ENCODE results near the gene TARDBP. TPM values are rescaled to one million over a fixed set of nuclear protein-coding genes. Genes with fewer than 3 reads are reported as not detected.

Gene TARDBP
- total RNA-seq, 1 experiment from 2014 or later, result 207 TPM

DNA sequence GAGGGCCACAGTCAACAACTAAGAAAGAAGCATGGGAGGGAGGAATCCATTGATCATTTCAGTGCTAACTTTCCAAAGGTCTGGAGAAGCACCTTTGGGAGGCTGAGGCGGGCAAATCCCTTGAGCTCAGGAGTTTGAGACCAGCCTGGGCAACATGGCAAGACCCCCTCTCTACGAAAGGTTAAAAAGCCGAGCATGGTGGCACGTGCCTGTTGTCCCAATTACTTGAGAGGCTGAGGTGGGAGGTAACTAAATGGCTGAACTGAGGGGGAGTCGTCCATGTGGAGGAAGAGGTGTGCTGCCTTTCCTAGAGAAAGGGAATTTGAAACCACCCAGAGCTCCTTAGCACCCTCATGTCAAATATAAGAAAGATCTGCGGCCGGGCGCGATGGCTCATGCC is 18.4 kb downstream of the TARDBP start:
- Histone ChIP-seq H3K27ac (ENCODE audit: insufficient read length, low read depth, low read length) (no peak overlapping the region), H4K91ac (ENCODE audit: insufficient read length, low read depth, low read length) (no peak overlapping the region), H2BK5ac (ENCODE audit: insufficient read length, low read length) (no peak overlapping the region), H2AFZ (ENCODE audit: low read length) (no peak overlapping the region), H4K20me1 (ENCODE audit: control insufficient read depth, insufficient read depth, insufficient read length) (no peaks in the 10 kb centered on the region), H3K79me2 (ENCODE audit: insufficient read depth, low read length) (no peaks in the 10 kb centered on the region), H3K9me3 (ENCODE audit: control insufficient read depth, low read depth, low read length) (no peaks in the 10 kb centered on the region), H3T11ph (ENCODE audit: low read length) (no peak overlapping the region), H3K56ac (ENCODE audit: insufficient read length, low read depth, low read length) (no peak overlapping the region), H3K4ac (ENCODE audit: low read depth, low read length) (no peak overlapping the region), H3K18ac (ENCODE audit: insufficient read length, low read depth, low read length) (no peak overlapping the region), H2BK120ac (ENCODE audit: low read depth, low read length, poor library complexity, severe bottlenecking) (no peak overlapping the region), H4K5ac (ENCODE audit: insufficient read length, low read depth, low read length) (no peak overlapping the region), H3K14ac (ENCODE audit: insufficient read depth, low read length) (no peak overlapping the region), H2BK20ac (ENCODE audit: low read depth, low read length, poor library complexity, severe bottlenecking) (no peak overlapping the region), H3K23ac (ENCODE audit: insufficient read length, low read depth, low read length) (no peak overlapping the region), H3K27me3 (ENCODE audit: insufficient read depth, low read length) (no peaks in the 10 kb centered on the region), H3K9ac (ENCODE audit: extremely low read depth, insufficient read length, low read length) (no peak overlapping the region), H3K23me2 (ENCODE audit: insufficient read length, low read depth, low read length, poor library complexity, severe bottlenecking) (no peaks in the 10 kb centered on the region), H2BK15ac (ENCODE audit: low read depth, low read length) (no peak overlapping the region), H2AK5ac (ENCODE audit: insufficient read length, low read length) (no peak overlapping the region), H2BK12ac (ENCODE audit: insufficient read length, low read depth, low read length) (no peak overlapping the region), H3K4me1 (ENCODE audit: insufficient read depth, low read length) (no peaks in the 10 kb centered on the region; the same call in 1 of the 2 replicates), H3K79me1 (ENCODE audit: insufficient read depth, low read depth, low read length, poor library complexity, severe bottlenecking) (no peaks in the 10 kb centered on the region), H4K8ac (replicated peaks; ENCODE audit: insufficient read length, low read depth, low read length) (no peak overlapping the region), H3K4me2 (ENCODE audit: insufficient read depth, insufficient read length, low read length) (no peak overlapping the region)
- Mint-ChIP-seq H3K36me3 (ENCODE audit: insufficient read depth in 1 of 3, low read depth in 3 of 3) (peaks cover 3 to 30% (median 20%) of the 10 kb centered on the region in 3 experiments; a peak in 6 of 7 replicates), H3K9me3 (no peaks in the 10 kb centered on the region), H3K27ac (peak overlapping the region in 1 of 3 experiments; percentile 74; a peak in 3 of 7 replicates), H3K27me3 (ENCODE audit: low read depth) (no peaks in the 10 kb centered on the region), H3K4me1 (peaks cover 9 to 10% of the 10 kb centered on the region in 2 experiments), H3K4me3 (0 out of 5 replicates have a peak overlapping the region, but pooled peaks of 1 of the 2 experiments have one; percentile 2)
- TF ChIP-seq, protein P1, sequence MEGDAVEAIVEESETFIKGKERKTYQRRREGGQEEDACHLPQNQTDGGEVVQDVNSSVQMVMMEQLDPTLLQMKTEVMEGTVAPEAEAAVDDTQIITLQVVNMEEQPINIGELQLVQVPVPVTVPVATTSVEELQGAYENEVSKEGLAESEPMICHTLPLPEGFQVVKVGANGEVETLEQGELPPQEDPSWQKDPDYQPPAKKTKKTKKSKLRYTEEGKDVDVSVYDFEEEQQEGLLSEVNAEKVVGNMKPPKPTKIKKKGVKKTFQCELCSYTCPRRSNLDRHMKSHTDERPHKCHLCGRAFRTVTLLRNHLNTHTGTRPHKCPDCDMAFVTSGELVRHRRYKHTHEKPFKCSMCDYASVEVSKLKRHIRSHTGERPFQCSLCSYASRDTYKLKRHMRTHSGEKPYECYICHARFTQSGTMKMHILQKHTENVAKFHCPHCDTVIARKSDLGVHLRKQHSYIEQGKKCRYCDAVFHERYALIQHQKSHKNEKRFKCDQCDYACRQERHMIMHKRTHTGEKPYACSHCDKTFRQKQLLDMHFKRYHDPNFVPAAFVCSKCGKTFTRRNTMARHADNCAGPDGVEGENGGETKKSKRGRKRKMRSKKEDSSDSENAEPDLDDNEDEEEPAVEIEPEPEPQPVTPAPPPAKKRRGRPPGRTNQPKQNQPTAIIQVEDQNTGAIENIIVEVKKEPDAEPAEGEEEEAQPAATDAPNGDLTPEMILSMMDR (conservative IDR thresholded peaks at IDR 0.05), result no peak
- DNase-seq, result no peak
- no CpG with 5 or more reads among the region's 9 CpGs for WGBS (ENCODE audit: extremely low coverage, insufficient read length, low lambda C conversion rate)

All from H9 (cell line).